Right lobe of liver (tissue), 6 donors: ENCODE measurements around the gene KIAA1958. TPM values are rescaled to one million over a fixed set of nuclear protein-coding genes. Genes with fewer than 3 reads are reported as not detected.

Experiments
- ATAC-seq, 4 donors: fragments of 200-7000 bp; cut with Tn5 transposase; one replicate each; pipeline ENCODE4 v1.9.1; 2020; ENCODE audit warnings: mild to moderate bottlenecking in 4 of 4, moderate library complexity in 4 of 4
- DNase-seq, 3 donors: peaks; one replicate each; pipeline ENCODE4 v3.0.0-alpha.2; 2020
- H3K27ac ChIP-seq, 3 donors: fragments of 200-600 bp; one replicate each; pipeline ENCODE4 v1.8.0; 2022
- H3K27me3 ChIP-seq, 2 donors: fragments of 200-600 bp; one replicate each; pipeline ENCODE4 v1.8.0; 2022
- H3K36me3 ChIP-seq, 4 donors: fragments of 200-600 bp; sonication (generic) in 1 of 4; one replicate each; pipeline versions ENCODE4 v1.5.1 to v1.8.0; 2017 to 2022; ENCODE audit warnings: control low read depth in 1 of 4
- H3K4me1 ChIP-seq, 4 donors: fragments of 200-600 bp; sonication (generic) in 1 of 4; one replicate each; pipeline versions ENCODE4 v1.5.1 to v1.8.0; 2017 to 2022; ENCODE audit warnings: control low read depth in 1 of 4
- H3K4me3 ChIP-seq, 3 donors: fragments of 200-600 bp; one replicate each; pipeline ENCODE4 v1.8.0; 2022
- H3K9me3 ChIP-seq, 4 donors: fragments of 200-600 bp; sonication (generic) in 1 of 4; one replicate each; pipeline versions ENCODE4 v1.5.1 to v1.8.0; 2017 to 2022; ENCODE audit warnings: control low read depth in 1 of 4
- CTCF ChIP-seq, 4 donors: fragments of 200-600 bp in 3 of 4; fragments of 450-650 bp in 1 of 4; IDR thresholded peaks; one replicate each; pipeline versions ENCODE4 v1.5.1 to v1.8.0; 2016 to 2022; ENCODE audit warnings: antibody characterized with exemption in 4 of 4, mild to moderate bottlenecking in 2 of 4
- POLR2A ChIP-seq: fragments of 450-650 bp; IDR thresholded peaks from one replicate; pipeline ENCODE4 v1.6.1; 2017; ENCODE audit warnings: antibody characterized with exemption, mild to moderate bottlenecking
- WGBS: methylation state at CpG from one replicate; pipeline ENCODE4 v1.1.6; 2018; ENCODE audit warnings: low coverage, low lambda C conversion rate; ENCODE audit not compliant: insufficient coverage; ENCODE audit errors: missing lambda C conversion rate; 5-methylcytosine and 5-hydroxymethylcytosine counted together
- intact Hi-C, 2 donors: fragments of 100-400 bp; cut with DNase I; formaldehyde crosslinking; loops; one replicate each; pipeline versions ENCODE4 v1.11.2 to v1.14.1; 2022
- total RNA-seq, 6 experiments: library from RNA; depleted of rRNA in 2 of 6; stranded (reverse); fragments of >200 nt in 2 of 6; fragmentation: NEBNext Ultra II Directional in 3 of 6; extraction: Animal tissue kit (Norgen Biotek cat#: 25700) in 3 of 6; gene quantifications; one replicate each; pipeline versions ENCODE4 v1.1.0 to v1.2.4, GENCODE V29; 2016 to 2023
- donor health status: DM: no; HTN: yes; CAD: no.
- donor health status: DM: no; HTN: no; CAD: no.
- donor health status: DM: no; HTN: no; CAD: no.
- donor health status: DM: no; HTN: yes; CAD: no.
- donor health status: DM: no; HTN: yes; CAD: no.

The KIAA1958 gene
- total RNA-seq, 6 experiments from 2014 or later: 5.7 to 8.1 (median 7.0) TPM

- Histone ChIP-seq H3K9me3 (no peaks in the 10 kb centered on the region), H3K36me3 (no peaks in the 10 kb centered on the region), H3K27me3 (no peaks in the 10 kb centered on the region), H3K27ac (no peak overlapping the region), H3K4me1 (peaks cover 0 to 15% (median 0%) of the 10 kb centered on the region in 4 donors), H3K4me3 (no peak overlapping the region)
- 100% methylated on average over 1 of the region's 4 CpGs for WGBS
- intact Hi-C loops: no loop called here
- ATAC-seq (no peak), DNase-seq (no peak)
- TF ChIP-seq POLR2A (no peak), CTCF (IDR thresholded peaks at IDR 0.05) (no peak)
Measured at GRCh38 chr9:112548051-112548440, 61.4 kb downstream of the KIAA1958 start.

DNA sequence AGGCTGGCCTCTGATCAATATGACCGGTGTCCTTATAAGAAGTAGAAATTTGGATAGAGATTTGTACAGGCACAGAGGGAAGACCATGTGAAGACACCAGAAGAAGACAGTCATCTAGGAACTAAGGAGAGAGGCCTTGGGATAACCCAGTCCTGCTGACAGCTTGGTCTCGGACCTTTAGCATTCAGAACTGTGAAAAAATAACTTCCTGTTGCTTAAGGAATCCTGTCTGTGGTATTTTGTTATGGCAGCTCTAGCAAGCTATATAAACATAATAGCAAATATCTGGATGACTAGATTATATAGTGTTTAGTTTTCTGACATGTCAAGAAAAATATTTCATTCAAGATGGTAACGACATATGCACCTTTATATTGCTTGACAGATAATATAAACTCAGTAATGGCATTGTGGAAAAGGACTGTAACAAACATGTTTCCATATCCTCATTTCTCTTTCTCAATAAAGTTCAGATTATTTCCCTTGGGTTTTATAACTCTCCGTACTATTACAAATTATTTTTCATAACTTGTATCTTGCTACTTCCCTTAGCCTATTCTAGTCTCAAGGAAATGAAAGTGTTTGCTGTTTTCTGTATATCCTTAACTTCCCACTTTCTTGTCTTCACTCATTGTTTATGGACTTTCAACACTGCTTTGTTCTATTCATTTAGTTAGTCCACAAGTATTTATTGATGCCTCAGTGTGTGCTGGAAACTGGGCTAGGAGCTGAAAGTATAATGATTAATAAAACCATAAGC lies 62.4 kb downstream of the KIAA1958 start:
- Histone ChIP-seq H3K4me3 (no peak overlapping the region), H3K4me1 (peaks cover 0 to 15% (median 0%) of the 10 kb centered on the region in 4 donors), H3K27me3 (no peaks in the 10 kb centered on the region), H3K27ac (no peak overlapping the region), H3K9me3 (no peaks in the 10 kb centered on the region), H3K36me3 (no peaks in the 10 kb centered on the region)
- TF ChIP-seq CTCF (IDR thresholded peaks at IDR 0.05) (no peak), POLR2A (no peak)
- DNase-seq (no peak), ATAC-seq (peak in 2 of 4 donors; percentile 27 to 41)
- intact Hi-C loops: no loop called here
- WGBS: 62% methylated on average over 4 of the region's 4 CpGs

DNA sequence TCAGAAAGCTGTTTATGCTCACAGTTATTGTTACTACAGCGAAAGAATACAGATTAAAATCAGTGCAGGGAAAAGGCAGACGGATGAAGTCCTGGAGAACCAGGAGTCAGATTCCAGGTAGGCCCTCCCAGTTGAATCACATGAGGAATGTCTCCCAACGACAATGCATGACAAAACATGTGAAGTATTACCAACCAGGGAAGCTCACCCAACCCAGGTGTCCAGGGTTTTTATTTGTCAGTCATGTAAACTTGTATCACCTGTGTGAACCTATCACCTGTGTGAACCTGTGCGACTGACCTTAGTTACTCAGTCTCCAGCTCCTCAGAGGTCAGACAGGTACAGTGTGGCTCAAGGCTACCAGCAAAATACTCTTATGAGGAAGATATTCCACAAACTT lies 63.9 kb downstream of the KIAA1958 start:
- TF ChIP-seq CTCF (IDR thresholded peaks at IDR 0.05): no peak
- TF ChIP-seq POLR2A: no peak
- DNase-seq: no peak
- Histone ChIP-seq H3K36me3 (no peaks in the 10 kb centered on the region), H3K4me3 (no peak overlapping the region), H3K27ac (no peak overlapping the region), H3K9me3 (no peaks in the 10 kb centered on the region), H3K4me1 (peaks cover 0 to 17% (median 1%) of the 10 kb centered on the region in 4 donors), H3K27me3 (no peaks in the 10 kb centered on the region)
- intact Hi-C loops: no loop called here
- WGBS: 81% methylated on average over 4 of the region's 4 CpGs
- ATAC-seq: peak in 1 of 4 donors; percentile 23

DNA sequence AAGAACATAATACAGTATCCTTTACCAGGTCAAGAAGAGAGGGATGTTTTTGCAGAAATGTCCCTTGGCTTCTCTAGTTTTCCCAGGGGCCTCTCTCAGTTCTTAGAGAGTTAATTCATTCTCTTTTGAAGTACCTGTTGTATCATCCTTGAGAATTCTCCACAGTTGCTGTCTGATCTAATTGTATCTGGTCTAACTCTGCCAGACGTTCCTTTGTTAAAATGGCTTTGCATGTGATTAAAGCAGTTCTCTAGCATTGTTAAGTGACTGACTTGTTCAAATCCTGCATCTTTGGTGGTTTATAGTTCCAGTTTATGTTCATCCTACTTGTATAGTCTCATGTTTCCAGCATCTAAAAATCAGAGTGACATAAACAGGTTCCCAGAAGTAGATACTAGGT lies 65.0 kb downstream of the KIAA1958 start:
- no peaks in the 10 kb centered on the region for H3K36me3 ChIP-seq
- H3K4me3 ChIP-seq: no peak overlapping the region
- no peaks in the 10 kb centered on the region for H3K9me3 ChIP-seq
- TF ChIP-seq CTCF (IDR thresholded peaks at IDR 0.05) (no peak), POLR2A (no peak)
- ATAC-seq (no peak), DNase-seq (no peak)
- H3K4me1 ChIP-seq: peaks cover 0 to 20% (median 2%) of the 10 kb centered on the region in 4 donors
- intact Hi-C loops: no loop called here
- no peaks in the 10 kb centered on the region for H3K27me3 ChIP-seq
- no peak overlapping the region for H3K27ac ChIP-seq
- 100% methylated on average over 1 of the region's 1 CpG for WGBS
